ENCODE data around the gene MED22.
"Not testable (repeated sequence)": the region's sequence is repeated elsewhere in the genome, so short reads cannot be mapped to it uniquely, and the experiment has no call there.

MED22 gene

DNA sequence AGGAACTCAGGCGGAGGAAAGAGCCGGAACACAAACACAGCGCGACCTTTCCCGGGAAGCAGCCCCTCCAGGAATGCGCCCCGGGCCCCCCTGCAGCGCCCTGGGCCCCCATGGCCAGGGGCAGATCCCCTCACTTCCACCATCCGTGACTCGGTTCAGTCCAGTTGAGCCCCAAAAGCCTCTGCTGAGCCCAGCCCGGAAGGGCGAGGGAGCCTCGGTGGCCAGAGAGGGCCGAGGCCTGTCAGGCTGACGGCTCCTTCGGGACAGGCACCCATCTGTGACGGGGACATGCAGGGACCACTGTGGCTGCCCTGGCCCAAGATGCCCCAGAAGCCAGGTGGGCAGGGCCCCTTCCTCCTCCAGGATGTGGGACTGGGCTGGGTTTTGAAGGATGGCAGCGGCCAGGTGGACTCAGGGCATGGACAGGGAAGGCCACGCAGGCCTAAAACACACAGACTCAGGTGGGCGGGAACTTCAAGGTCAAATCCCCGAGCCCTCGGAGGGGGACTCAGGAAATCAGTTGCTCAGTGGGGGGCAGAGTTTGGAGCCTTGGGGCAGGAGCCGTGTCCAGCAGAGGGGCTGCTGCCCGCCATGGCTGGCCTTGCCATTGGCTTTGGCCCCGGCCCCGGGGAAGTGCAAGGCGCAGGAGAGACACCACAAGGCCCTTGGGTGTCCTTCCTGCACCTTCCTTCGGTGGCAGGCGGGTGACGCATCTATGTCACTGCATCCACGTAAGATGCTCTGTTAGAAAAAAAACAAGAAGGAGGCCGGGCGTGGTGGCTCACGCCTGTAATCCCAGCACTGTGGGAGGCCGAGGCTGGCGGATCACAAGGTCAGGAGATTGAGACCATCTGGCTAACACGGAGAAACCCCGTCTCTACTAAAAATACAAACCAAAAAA is 43.2 kb downstream of the MED22 start:
- DNase-seq: no peak

DNA sequence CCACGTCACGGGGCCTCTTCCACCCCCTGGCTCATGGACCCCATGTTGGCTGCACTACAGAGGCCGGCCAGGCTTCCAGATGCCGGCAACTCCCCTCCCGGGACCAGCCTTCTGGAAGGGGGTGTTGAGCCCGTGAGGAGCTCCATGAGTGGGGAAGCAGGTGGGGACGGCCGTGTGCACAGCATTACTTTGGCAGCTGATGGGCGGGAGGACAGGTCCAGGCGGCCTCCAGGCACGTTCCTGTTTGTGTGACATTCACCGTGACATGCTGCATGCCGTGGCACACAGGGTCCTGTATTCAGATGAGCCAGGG is 43.8 kb downstream of the MED22 start:
- DNase-seq: no peak

DNA sequence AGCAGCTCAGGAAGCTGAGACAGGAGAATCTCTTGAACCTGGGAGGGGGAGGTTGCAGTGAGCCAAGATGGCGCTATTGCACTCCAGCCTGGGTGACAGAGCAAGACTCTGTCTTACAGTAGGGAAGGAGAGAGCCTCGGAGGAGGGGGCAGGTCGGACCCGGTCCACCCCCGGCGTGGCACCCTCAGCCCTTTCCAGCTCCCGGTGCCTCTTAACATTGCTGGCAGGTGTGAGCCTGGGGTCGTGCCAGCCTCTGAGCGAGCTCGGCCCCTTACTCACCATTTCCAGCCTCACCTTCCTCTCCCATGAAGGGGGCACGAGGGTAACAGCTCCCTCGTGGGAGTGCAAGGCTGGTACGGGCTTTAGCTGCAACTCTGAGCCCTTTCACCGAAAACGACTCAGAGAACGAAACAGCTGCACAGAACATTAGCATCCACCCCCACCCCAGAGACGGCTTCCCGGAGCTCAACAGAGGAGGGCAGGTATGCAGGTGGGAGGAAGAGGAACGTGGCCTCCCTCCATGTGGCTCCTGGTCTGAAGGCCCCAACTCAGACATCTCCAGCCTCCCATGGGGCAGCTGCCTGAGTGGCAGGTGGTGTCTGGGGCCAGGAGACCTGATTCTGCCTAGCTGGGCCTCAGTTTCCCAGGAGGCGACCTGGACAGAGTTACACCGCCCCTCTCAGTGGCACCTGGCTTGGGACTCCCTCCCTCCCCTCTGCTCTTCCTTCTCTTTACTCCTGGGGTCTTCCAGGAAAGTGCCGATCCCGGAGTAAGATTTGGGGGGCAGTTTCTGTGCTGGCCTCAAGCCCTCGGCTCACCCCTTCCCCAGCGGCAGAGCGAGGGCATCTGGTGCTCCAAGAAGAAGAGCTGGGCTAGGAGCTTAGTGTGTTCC is 44.4 kb downstream of the MED22 start:
- DNase-seq: no peak

DNA sequence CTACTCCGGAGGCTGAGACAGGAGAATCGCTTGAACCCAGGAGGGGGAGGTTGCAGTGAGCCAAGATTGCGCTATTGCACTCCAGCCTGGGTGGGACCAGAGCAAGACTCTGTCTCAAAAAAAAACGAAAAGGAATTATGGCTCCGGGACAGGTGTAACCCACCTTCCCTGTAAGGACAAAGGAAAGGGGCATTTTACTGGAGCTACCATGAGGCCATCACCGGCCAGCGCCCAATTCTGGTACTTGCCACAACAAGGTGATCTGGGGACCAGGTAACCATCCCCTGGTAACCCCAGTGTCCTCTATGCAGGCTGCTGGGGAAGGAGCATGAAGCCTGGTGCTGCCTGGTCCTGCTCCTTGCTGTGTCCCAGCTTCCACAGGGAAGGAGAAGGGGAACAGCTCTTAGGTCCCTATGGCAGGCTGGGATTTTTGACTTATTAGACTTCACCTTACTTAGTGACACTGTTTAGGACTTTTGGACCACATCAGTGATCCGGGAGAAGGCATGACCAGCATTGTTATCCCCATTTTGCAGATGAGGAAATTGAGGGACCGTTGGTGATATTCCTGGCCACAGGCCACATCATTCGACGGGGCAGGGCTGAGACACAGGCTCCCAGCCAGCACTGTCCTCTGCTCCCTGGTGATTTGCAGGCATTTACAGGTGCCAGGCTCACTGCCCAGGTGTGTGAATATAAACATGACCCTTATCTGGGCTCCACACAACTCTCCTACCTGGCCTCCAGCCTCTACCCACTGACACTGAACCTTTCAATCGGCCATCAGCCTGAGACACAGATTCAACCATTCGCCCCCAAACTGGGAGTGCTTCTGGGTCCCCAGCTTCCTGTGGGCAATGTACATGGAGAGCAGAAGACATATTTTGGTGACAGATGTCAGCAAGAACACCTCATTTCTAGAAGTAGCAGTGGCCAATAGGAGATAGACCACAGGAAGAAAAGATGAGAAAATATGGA is 46.4 kb downstream of the MED22 start:
- DNase-seq: no peak

DNA sequence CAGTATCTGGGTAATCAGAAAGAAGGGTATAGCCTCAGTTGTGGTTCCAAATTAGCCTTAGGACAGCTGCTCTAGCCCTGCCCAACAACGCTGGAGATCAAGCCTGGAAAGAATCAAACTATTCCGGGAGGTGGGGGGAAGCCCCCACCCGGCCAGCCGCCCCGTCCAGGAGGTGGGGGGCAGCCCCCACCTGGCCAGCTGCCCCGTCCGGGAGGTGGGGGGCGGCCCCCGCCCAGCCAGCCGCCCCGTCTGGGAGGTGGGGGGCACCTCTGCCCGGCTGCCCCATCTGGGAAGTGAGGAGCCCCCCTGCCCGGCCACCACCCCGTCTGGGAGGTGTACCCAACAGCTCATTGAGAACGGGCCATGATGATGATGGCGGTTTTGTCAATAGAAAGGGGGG is 47.9 kb downstream of the MED22 start:
- not testable (repeated sequence) for DNase-seq

DNA sequence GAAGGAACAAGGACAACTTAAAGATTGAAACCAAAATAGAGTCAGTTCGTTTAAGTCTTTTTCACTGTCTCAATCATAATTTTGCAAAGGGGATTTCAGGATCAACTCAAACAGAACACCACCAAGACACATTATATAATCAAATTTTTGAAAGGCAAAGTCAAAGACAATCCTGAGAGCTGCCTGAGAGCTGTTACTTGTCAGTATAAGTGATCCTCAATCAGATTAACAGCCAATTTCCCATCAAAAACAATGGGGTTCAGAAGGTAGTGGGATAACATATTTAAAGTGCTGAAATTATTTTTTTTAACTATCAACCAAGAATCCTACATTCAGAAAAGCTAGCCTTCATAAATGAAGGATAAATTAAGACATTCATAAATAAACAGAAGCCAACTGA is 53.7 kb downstream of the MED22 start:
- no peak for DNase-seq

DNA sequence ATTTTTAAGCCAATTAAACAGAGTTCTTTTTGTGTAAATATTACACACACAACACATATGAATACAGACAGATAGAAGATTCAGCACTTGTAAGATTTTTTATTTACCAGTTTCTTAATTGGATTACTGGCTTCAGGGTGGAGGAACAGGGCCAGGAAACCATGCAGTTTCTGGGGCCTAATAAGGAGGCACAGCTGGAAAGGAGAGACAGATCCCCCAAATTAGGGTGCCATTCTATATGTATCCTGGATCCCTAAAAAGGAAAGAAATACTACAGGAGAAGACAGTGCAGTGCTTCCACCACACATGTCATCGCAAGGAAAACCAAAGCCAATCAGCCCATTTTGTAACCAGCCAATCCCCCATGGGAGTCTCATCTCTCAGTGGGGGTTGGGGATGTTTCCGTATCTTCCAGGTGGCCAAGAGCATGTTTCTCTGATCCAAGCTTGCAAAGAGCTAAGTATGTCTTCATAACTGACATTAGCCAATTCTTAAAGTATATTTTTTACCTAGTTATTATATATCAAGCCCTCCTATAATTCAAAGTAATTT is 57.1 kb downstream of the MED22 start:
- DNase-seq: no peak

All from NCI-H1436 treated with DMSO at 0.1 percent for 48 hours (cell line).